Activated T-cell treated with anti-CD3 and anti-CD28 coated beads, Interleukin-2, amount 50 U/mL, for 1 hour (primary cell): ENCODE measurements around the gene ARF1.
A peak's percentile ranks its signal among the peaks of the same experiment; 100 is the strongest.

ENCODE experiments used
- DNase-seq: peaks from one replicate; pipeline ENCODE4 v3.0.0-alpha.2; 2020

Gene ARF1

GRCh38 chr1:228071839-228072657 is 10.5 kb upstream of the ARF1 start:
- no peak for DNase-seq

- no peak for DNase-seq
Measured at GRCh38 chr1:228072658-228073043, 9.9 kb upstream of the ARF1 start.

- no peak for DNase-seq
Measured at GRCh38 chr1:228073061-228073856, 9.2 kb upstream of the ARF1 start.

GRCh38 chr1:228073857-228074545 is 8.5 kb upstream of the ARF1 start:
- DNase-seq: no peak

- peak; percentile 13 for DNase-seq
Measured at GRCh38 chr1:228074954-228075730, 7.4 kb upstream of the ARF1 start.

- peak; percentile 12 for DNase-seq
Measured at GRCh38 chr1:228075801-228076271, 6.7 kb upstream of the ARF1 start.

- peak; percentile 13 for DNase-seq
Measured at GRCh38 chr1:228076796-228077430, 5.6 kb upstream of the ARF1 start.

GRCh38 chr1:228077565-228078330 is 4.8 kb upstream of the ARF1 start:
- DNase-seq: peak; percentile 13

GRCh38 chr1:228079013-228079412 is 3.5 kb upstream of the ARF1 start:
- DNase-seq: no peak

- DNase-seq: peak; percentile 12
Measured at GRCh38 chr1:228079601-228080263, 2.8 kb upstream of the ARF1 start.

GRCh38 chr1:228081144-228081543 is 1.4 kb upstream of the ARF1 start:
- no peak for DNase-seq

- peak; percentile 44 for DNase-seq
Measured at GRCh38 chr1:228081578-228082213, 812 bp upstream of the ARF1 start.

GRCh38 chr1:228082918-228083870 is 686 bp downstream of the ARF1 start:
- DNase-seq: no peak

GRCh38 chr1:228083871-228084278 is 1.4 kb downstream of the ARF1 start:
- DNase-seq: no peak

GRCh38 chr1:228084325-228084724 is 1.8 kb downstream of the ARF1 start:
- no peak for DNase-seq

- no peak for DNase-seq
Measured at GRCh38 chr1:228084797-228085196, 2.3 kb downstream of the ARF1 start.

GRCh38 chr1:228085287-228085951 is 2.9 kb downstream of the ARF1 start:
- no peak for DNase-seq

- DNase-seq: peak; percentile 37
Measured at GRCh38 chr1:228087771-228088251, 5.3 kb downstream of the ARF1 start.
